Panc1 (cell line): ENCODE results near the gene ZRANB3. TPM values are rescaled to one million over a fixed set of nuclear protein-coding genes. Genes with fewer than 3 reads are reported as not detected.

ENCODE experiments used
- ATAC-seq: fragments of 200-7000 bp; cut with Tn5 transposase; 2 replicates; pipeline ENCODE4 v1.9.1; 2020; ENCODE audit warnings: mild to moderate bottlenecking, moderate library complexity
- BruUV-seq: library from RNA; stranded (reverse); fragments of 400-500 nt; replicated peaks from 2 replicates; lab custom pipeline; 2021; lab: Mats Ljungman, UMichigan
- CTCF ChIA-PET: fragments of 300-600 bp; sonication (Branson Sonifier 250); formaldehyde crosslinking; loops from one replicate; lab custom pipeline; 2022; ENCODE audit warnings: antibody characterized with exemption; lab: Charles Lee
- POLR2A ChIA-PET: fragments of 300-600 bp; sonication (Branson Sonifier 250); formaldehyde crosslinking; loops from one replicate; lab custom pipeline; 2022; ENCODE audit warnings: antibody characterized with exemption; lab: Charles Lee
- DNase-seq: peaks from one replicate; pipeline ENCODE4 v3.0.0-alpha.2; 2010; ENCODE audit warnings: low read depth, low spot score
- H3K27ac ChIP-seq: 2 replicates; pipeline ENCODE4 v1.5.1; 2011; ENCODE audit warnings: mild to moderate bottlenecking, low read length, inconsistent platforms
- H3K27me3 ChIP-seq: fragments of 200-500 bp; sonication (Bioruptor generic); 2 replicates; pipeline ENCODE4 v1.6.0; 2014; ENCODE audit warnings: low read length, inconsistent platforms; ENCODE audit not compliant: control insufficient read depth, insufficient read depth
- H3K36me3 ChIP-seq: fragments of 200-500 bp; sonication (Bioruptor generic); 2 replicates; pipeline ENCODE4 v1.5.1; 2014; ENCODE audit warnings: inconsistent platforms, mild to moderate bottlenecking, low read length, moderate library complexity; ENCODE audit not compliant: control insufficient read depth, insufficient read depth
- H3K4me1 ChIP-seq: 2 replicates; pipeline ENCODE4 v1.5.1; 2011; ENCODE audit warnings: inconsistent platforms, mild to moderate bottlenecking, low read length, moderate library complexity; ENCODE audit not compliant: control insufficient read depth, insufficient read depth
- H3K4me3 ChIP-seq, 2 experiments: 2 replicates each; pipeline ENCODE4 v1.5.1; 2011 to 2012; ENCODE audit warnings: low read depth in 2 of 2, low read length in 2 of 2, mild to moderate bottlenecking in 2 of 2, inconsistent platforms in 1 of 2, moderate library complexity in 1 of 2
- H3K9me3 ChIP-seq: fragments of 200-500 bp; sonication (Bioruptor generic); 2 replicates; pipeline ENCODE4 v1.5.1; 2014; ENCODE audit warnings: low read depth, mild to moderate bottlenecking, inconsistent platforms, low read length, moderate library complexity; ENCODE audit not compliant: control insufficient read depth, insufficient read depth
- CTCF ChIP-seq: fragments of 450-650 bp; IDR thresholded peaks from 2 replicates; pipeline ENCODE4 v1.5.1; 2017; ENCODE audit warnings: mild to moderate bottlenecking
- POLR2AphosphoS5 ChIP-seq: IDR thresholded peaks from 2 replicates; pipeline ENCODE4 v1.6.1; 2012; ENCODE audit warnings: mild to moderate bottlenecking, low read depth, low read length, moderate library complexity
- REST ChIP-seq, 2 experiments: IDR thresholded peaks; 2 replicates each; pipeline ENCODE4 v1.6.1; 2011 to 2012; ENCODE audit warnings: low read depth in 2 of 2, control low read depth in 1 of 2, low read length in 1 of 2, mild to moderate bottlenecking in 1 of 2, moderate library complexity in 1 of 2; ENCODE audit not compliant: insufficient read depth in 1 of 2
- SIN3A ChIP-seq: IDR thresholded peaks from 2 replicates; pipeline ENCODE4 v1.6.1; 2012; ENCODE audit warnings: low read depth, mild to moderate bottlenecking, low read length, moderate library complexity, borderline replicate concordance; ENCODE audit not compliant: insufficient read depth
- TCF7L2 ChIP-seq: IDR thresholded peaks from 2 replicates; pipeline ENCODE4 v1.6.1; 2011; ENCODE audit warnings: mild to moderate bottlenecking, low read depth, low read length, inconsistent platforms
- in situ Hi-C: cut with HindIII; loops from 2 replicates; pipeline ENCODE4 v1.10.0; 2016; ENCODE audit warnings: low sequenced_read_pairs, low pct_unique_long_range_greater_than_20kb
- intact Hi-C: fragments of 100-400 bp; cut with micrococcal nuclease; formaldehyde crosslinking; loops from one replicate; pipeline ENCODE4 v1.10.0; 2022; ENCODE audit not compliant: unreplicated experiment
- total RNA-seq: library from RNA; stranded (reverse); gene quantifications from one replicate; pipeline ENCODE4 v1.2.1, GENCODE V29; 2021; ENCODE audit not compliant: unreplicated experiment

Gene ZRANB3
- total RNA-seq, 1 experiment from 2014 or later: 11.7 TPM

GRCh38 chr2:135203944-135204343 is 327.1 kb downstream of the ZRANB3 start:
- Histone ChIP-seq H3K4me3 (no peak overlapping the region), H3K36me3 (no peaks in the 10 kb centered on the region), H3K9me3 (no peaks in the 10 kb centered on the region), H3K27ac (no peak overlapping the region), H3K27me3 (no peaks in the 10 kb centered on the region), H3K4me1 (no peaks in the 10 kb centered on the region)
- DNase-seq: no peak
- in situ Hi-C loops: no loop called here
- TF ChIP-seq CTCF: no peak
- TF ChIP-seq REST (IDR thresholded peaks at IDR 0.05; ENCODE audit: insufficient read depth in 1 of 2, low read depth in 2 of 2, low read length in 1 of 2): no peak
- no peak for TF ChIP-seq TCF7L2
- no peak for TF ChIP-seq POLR2AphosphoS5
- no peak for TF ChIP-seq SIN3A
- ATAC-seq: no peak
- ChIA-PET CTCF (no interaction called here), POLR2A (interaction anchor here (0.6 kb wide), 1 partner anchor 46 kb away, joined by 10 read pairs; no protein-coding TSS in a partner anchor)
- intact Hi-C loops: no loop called here
- BruUV-seq: no TSS peak

GRCh38 chr2:135202751-135203150 is 328.3 kb downstream of the ZRANB3 start:
- Histone ChIP-seq H3K4me3 (no peak overlapping the region), H3K4me1 (no peaks in the 10 kb centered on the region), H3K27me3 (no peaks in the 10 kb centered on the region), H3K9me3 (no peaks in the 10 kb centered on the region), H3K36me3 (no peaks in the 10 kb centered on the region), H3K27ac (no peak overlapping the region)
- POLR2A ChIA-PET: no interaction called here
- in situ Hi-C loops: no loop called here
- DNase-seq (no peak), ATAC-seq (no peak)
- intact Hi-C loops: no loop called here
- no TSS peak for BruUV-seq
- TF ChIP-seq CTCF (no peak), REST (IDR thresholded peaks at IDR 0.05; ENCODE audit: insufficient read depth in 1 of 2, low read depth in 2 of 2, low read length in 1 of 2) (no peak), POLR2AphosphoS5 (no peak), SIN3A (no peak), TCF7L2 (no peak)
- CTCF ChIA-PET: interaction anchor here (0.6 kb wide), 1 partner anchor 1070 kb away, joined by 7 read pairs; no protein-coding TSS in a partner anchor
